Measurements from ENCODE around the gene PTGR2. TPM values are rescaled to one million over a fixed set of nuclear protein-coding genes. Genes with fewer than 3 reads are reported as not detected.

The PTGR2 gene
- total RNA-seq, 1 experiment from 2014 or later, result 16.0 TPM

DNA sequence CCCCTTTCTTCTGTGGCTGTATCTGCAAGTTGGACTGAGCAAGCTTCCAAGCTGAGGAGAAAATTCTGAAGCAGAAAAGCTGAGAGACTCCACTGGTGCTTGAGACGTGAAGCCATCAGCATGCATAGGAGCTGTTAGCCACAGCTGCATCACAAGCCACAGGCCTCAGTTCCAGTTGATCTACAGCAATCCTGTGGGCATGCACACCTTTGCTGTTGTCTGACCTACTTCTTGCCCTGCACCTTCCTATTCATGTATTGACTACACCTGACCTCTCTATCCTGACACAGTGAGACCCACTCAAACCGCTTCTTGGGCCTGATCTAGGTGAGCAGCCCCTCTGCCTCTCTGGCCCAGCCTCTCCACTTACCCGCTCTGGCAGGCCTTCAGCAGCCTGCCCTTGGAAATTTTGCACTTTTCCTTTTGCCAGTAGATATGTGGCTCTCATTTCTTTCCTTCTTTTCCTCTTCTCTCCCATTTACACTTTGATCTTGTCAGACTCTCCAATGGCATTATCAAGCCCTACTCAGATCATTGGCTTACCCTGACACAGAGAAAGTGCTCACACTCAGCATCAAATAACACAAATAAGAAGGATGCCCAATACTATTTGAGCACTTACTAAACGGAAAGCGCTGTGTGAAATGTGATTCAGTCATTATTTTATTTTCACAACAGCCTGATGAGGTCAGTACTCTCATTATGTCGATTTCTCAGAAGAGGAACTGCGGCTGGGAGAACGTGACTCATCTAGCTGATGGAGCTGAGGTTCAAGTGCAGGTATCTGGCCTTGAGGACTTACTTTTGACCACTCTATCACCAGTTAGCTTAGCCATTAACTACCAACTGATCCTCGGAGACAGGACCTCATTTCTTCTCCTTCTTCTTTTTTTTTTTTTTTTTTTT lies 21.9 kb upstream of the PTGR2 start:
- Histone ChIP-seq H3K36me3 (ENCODE audit: insufficient read depth, low read length, poor library complexity, severe bottlenecking) (no peaks in the 10 kb centered on the region), H3K4me1 (ENCODE audit: insufficient read depth, low read length, poor library complexity, severe bottlenecking) (peaks cover 12% of the 10 kb centered on the region), H3K27ac (ENCODE audit: low read depth, low read length, poor library complexity, severe bottlenecking) (no peak overlapping the region), H3K27me3 (replicated peaks; ENCODE audit: insufficient read depth, low read depth, low read length, poor library complexity) (no peaks in the 10 kb centered on the region), H3K9me3 (ENCODE audit: low read depth, low read length, poor library complexity, severe bottlenecking) (no peaks in the 10 kb centered on the region), H3K4me3 (ENCODE audit: low read depth, low read length, poor library complexity, severe bottlenecking) (no peak overlapping the region)
- POLR2A ChIA-PET (ENCODE audit: low non-redundant PET), result no interaction called here
- DNase-seq (ENCODE audit: low spot score), result no peak
- BruUV-seq (replicated peaks), result no TSS peak
- TF ChIP-seq EZH2 (IDR thresholded peaks at IDR 0.05; ENCODE audit: borderline replicate concordance, low read depth, low read length, poor library complexity, severe bottlenecking), result no peak
- TF ChIP-seq, protein P1, sequence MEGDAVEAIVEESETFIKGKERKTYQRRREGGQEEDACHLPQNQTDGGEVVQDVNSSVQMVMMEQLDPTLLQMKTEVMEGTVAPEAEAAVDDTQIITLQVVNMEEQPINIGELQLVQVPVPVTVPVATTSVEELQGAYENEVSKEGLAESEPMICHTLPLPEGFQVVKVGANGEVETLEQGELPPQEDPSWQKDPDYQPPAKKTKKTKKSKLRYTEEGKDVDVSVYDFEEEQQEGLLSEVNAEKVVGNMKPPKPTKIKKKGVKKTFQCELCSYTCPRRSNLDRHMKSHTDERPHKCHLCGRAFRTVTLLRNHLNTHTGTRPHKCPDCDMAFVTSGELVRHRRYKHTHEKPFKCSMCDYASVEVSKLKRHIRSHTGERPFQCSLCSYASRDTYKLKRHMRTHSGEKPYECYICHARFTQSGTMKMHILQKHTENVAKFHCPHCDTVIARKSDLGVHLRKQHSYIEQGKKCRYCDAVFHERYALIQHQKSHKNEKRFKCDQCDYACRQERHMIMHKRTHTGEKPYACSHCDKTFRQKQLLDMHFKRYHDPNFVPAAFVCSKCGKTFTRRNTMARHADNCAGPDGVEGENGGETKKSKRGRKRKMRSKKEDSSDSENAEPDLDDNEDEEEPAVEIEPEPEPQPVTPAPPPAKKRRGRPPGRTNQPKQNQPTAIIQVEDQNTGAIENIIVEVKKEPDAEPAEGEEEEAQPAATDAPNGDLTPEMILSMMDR (conservative IDR thresholded peaks at IDR 0.05; ENCODE audit: low read depth, low read length), result no peak
- intact Hi-C loops (cut with micrococcal nuclease; ENCODE audit: unreplicated experiment), result no loop called here
- CTCF ChIA-PET, result no interaction called here

DNA sequence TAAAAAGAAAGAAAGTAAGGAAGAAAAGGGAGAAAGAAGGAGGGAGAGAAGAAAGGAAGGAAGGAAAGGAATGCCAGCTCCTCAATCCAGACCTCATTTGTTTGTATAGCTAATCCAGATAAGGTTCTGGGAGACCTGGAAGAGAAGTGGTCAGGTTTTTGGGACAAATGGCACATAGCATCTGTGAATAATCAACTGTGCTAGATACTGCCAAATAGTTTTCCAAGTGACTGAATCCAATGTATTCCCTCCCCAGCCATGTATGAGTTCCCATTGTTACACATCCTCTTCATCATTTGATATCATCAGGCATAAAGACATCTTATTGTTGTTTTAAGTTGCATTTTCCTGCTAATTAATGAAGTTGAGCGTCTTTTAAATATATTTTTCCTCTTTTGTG lies 18.6 kb upstream of the PTGR2 start:
- Histone ChIP-seq H3K9me3 (ENCODE audit: low read depth, low read length, poor library complexity, severe bottlenecking) (no peaks in the 10 kb centered on the region), H3K4me1 (ENCODE audit: insufficient read depth, low read length, poor library complexity, severe bottlenecking) (peaks cover 8% of the 10 kb centered on the region), H3K27ac (ENCODE audit: low read depth, low read length, poor library complexity, severe bottlenecking) (no peak overlapping the region), H3K27me3 (replicated peaks; ENCODE audit: insufficient read depth, low read depth, low read length, poor library complexity) (no peaks in the 10 kb centered on the region), H3K4me3 (ENCODE audit: low read depth, low read length, poor library complexity, severe bottlenecking) (no peak overlapping the region), H3K36me3 (ENCODE audit: insufficient read depth, low read length, poor library complexity, severe bottlenecking) (no peaks in the 10 kb centered on the region)
- DNase-seq (ENCODE audit: low spot score), result no peak
- no peak for TF ChIP-seq EZH2 (IDR thresholded peaks at IDR 0.05; ENCODE audit: borderline replicate concordance, low read depth, low read length, poor library complexity, severe bottlenecking)
- TF ChIP-seq, protein P1 (conservative IDR thresholded peaks at IDR 0.05; ENCODE audit: low read depth, low read length), result no peak
- ChIA-PET CTCF (no interaction called here), POLR2A (ENCODE audit: low non-redundant PET) (interaction anchor here (0.6 kb wide), 1 partner anchor 351 kb away, joined by 3 read pairs; no protein-coding TSS in a partner anchor)
- intact Hi-C loops (cut with micrococcal nuclease; ENCODE audit: unreplicated experiment), result no loop called here
- BruUV-seq (replicated peaks), result no TSS peak

DNA sequence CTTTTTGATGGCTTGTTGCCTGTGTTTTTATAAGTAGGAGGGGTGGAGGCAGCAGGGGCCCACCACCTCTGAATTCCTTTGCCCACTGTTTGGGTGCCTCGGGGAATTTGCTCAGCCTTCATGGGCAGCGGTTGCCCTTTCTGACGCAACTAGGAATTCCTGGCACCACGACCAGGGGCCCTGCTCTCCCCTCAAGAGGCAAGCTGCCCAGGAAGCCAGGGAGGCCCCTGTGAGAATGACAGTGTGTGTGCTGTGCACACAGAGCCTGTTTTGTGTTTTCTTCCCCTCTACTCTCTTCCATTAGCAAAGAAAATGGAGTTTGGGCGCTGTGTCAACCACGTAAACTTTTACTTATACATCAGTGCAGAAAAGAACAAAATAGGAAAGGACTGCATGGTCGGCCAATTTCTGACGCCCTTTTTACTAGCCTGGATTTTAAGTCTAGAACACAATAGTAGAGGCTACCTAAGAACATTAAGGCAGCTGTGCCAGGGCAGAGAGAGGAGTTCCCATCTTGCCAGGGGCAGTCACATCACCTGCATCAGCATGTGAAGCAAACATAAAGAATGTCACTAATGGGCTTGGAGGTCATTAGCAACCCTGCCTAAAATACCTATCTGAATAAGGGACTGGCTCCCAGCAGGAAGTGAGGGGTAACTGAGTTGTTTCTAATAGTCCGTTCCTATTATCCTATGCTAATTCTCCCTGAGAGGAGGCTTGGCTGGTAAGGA lies 17.9 kb upstream of the PTGR2 start:
- ChIA-PET CTCF (no interaction called here), POLR2A (ENCODE audit: low non-redundant PET) (no interaction called here)
- Histone ChIP-seq H3K27ac (ENCODE audit: low read depth, low read length, poor library complexity, severe bottlenecking) (no peak overlapping the region), H3K4me1 (ENCODE audit: insufficient read depth, low read length, poor library complexity, severe bottlenecking) (peaks cover 8% of the 10 kb centered on the region), H3K9me3 (ENCODE audit: low read depth, low read length, poor library complexity, severe bottlenecking) (no peaks in the 10 kb centered on the region), H3K4me3 (ENCODE audit: low read depth, low read length, poor library complexity, severe bottlenecking) (no peak overlapping the region), H3K36me3 (ENCODE audit: insufficient read depth, low read length, poor library complexity, severe bottlenecking) (no peaks in the 10 kb centered on the region), H3K27me3 (replicated peaks; ENCODE audit: insufficient read depth, low read depth, low read length, poor library complexity) (no peaks in the 10 kb centered on the region)
- intact Hi-C loops (cut with micrococcal nuclease; ENCODE audit: unreplicated experiment), result no loop called here
- TF ChIP-seq EZH2 (IDR thresholded peaks at IDR 0.05; ENCODE audit: borderline replicate concordance, low read depth, low read length, poor library complexity, severe bottlenecking), result no peak
- TF ChIP-seq, protein P1 (conservative IDR thresholded peaks at IDR 0.05; ENCODE audit: low read depth, low read length), result no peak
- DNase-seq (ENCODE audit: low spot score), result no peak
- BruUV-seq (replicated peaks), result no TSS peak
